ENCODE measurements around the gene EPHA4.

DNA sequence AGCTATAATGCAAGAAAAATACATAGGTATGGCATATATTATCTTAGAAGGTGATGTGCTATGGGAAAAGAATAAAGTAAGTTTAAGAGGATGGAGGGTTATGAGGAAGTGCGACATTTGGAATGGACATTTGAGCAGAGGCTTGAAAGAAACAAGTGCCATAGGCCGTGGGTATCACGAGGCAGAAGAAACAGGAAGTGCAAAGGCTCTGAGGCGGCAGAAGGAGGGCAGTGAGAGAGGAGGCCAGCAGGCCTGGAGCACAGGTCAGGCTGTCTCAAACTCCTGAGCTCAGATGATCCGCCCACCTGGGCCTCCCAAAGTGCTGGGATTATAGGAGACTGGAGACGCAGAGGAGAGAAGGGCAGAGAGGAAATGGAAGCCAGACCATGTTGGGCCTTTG is 40.7 kb upstream of the EPHA4 start:
- TF ChIP-seq RAD21 (IDR thresholded peaks at IDR 0.05; ENCODE audit: low read length) (no peak), FOSL2 (IDR thresholded peaks at IDR 0.05; ENCODE audit: borderline replicate concordance, low read depth) (no peak), JUND (IDR thresholded peaks at IDR 0.05) (no peak), TEAD4 (IDR thresholded peaks at IDR 0.05; ENCODE audit: borderline replicate concordance, insufficient read depth) (no peak), RFX5 (IDR thresholded peaks at IDR 0.05; ENCODE audit: low read length) (no peak), EP300 (IDR thresholded peaks at IDR 0.05; ENCODE audit: borderline replicate concordance in 1 of 2, low read depth in 1 of 2, low read length in 1 of 2) (no peak), POLR2AphosphoS5 (IDR thresholded peaks at IDR 0.05; ENCODE audit: low read depth, low read length) (no peak), CHD2 (IDR thresholded peaks at IDR 0.05; ENCODE audit: low read length, partially characterized antibody) (no peak)
- TF ChIP-seq, protein P1, sequence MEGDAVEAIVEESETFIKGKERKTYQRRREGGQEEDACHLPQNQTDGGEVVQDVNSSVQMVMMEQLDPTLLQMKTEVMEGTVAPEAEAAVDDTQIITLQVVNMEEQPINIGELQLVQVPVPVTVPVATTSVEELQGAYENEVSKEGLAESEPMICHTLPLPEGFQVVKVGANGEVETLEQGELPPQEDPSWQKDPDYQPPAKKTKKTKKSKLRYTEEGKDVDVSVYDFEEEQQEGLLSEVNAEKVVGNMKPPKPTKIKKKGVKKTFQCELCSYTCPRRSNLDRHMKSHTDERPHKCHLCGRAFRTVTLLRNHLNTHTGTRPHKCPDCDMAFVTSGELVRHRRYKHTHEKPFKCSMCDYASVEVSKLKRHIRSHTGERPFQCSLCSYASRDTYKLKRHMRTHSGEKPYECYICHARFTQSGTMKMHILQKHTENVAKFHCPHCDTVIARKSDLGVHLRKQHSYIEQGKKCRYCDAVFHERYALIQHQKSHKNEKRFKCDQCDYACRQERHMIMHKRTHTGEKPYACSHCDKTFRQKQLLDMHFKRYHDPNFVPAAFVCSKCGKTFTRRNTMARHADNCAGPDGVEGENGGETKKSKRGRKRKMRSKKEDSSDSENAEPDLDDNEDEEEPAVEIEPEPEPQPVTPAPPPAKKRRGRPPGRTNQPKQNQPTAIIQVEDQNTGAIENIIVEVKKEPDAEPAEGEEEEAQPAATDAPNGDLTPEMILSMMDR (IDR thresholded peaks at IDR 0.05) = no peak
- TF ChIP-seq, protein P2, sequence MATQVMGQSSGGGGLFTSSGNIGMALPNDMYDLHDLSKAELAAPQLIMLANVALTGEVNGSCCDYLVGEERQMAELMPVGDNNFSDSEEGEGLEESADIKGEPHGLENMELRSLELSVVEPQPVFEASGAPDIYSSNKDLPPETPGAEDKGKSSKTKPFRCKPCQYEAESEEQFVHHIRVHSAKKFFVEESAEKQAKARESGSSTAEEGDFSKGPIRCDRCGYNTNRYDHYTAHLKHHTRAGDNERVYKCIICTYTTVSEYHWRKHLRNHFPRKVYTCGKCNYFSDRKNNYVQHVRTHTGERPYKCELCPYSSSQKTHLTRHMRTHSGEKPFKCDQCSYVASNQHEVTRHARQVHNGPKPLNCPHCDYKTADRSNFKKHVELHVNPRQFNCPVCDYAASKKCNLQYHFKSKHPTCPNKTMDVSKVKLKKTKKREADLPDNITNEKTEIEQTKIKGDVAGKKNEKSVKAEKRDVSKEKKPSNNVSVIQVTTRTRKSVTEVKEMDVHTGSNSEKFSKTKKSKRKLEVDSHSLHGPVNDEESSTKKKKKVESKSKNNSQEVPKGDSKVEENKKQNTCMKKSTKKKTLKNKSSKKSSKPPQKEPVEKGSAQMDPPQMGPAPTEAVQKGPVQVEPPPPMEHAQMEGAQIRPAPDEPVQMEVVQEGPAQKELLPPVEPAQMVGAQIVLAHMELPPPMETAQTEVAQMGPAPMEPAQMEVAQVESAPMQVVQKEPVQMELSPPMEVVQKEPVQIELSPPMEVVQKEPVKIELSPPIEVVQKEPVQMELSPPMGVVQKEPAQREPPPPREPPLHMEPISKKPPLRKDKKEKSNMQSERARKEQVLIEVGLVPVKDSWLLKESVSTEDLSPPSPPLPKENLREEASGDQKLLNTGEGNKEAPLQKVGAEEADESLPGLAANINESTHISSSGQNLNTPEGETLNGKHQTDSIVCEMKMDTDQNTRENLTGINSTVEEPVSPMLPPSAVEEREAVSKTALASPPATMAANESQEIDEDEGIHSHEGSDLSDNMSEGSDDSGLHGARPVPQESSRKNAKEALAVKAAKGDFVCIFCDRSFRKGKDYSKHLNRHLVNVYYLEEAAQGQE (IDR thresholded peaks at IDR 0.05; ENCODE audit: low read depth, low read length) = no peak
